HG03575 (cell line): Measurements from ENCODE around the gene P4HB.

Experiments
- ATAC-seq: cut with Tn5 transposase; IDR thresholded peaks from one replicate; pipeline ENCODE4 v1.9.1; 2021; ENCODE audit not compliant: unreplicated experiment, insufficient number of reproducible peaks, low FRiP score; ENCODE audit errors: extremely low read depth

The P4HB gene

DNA sequence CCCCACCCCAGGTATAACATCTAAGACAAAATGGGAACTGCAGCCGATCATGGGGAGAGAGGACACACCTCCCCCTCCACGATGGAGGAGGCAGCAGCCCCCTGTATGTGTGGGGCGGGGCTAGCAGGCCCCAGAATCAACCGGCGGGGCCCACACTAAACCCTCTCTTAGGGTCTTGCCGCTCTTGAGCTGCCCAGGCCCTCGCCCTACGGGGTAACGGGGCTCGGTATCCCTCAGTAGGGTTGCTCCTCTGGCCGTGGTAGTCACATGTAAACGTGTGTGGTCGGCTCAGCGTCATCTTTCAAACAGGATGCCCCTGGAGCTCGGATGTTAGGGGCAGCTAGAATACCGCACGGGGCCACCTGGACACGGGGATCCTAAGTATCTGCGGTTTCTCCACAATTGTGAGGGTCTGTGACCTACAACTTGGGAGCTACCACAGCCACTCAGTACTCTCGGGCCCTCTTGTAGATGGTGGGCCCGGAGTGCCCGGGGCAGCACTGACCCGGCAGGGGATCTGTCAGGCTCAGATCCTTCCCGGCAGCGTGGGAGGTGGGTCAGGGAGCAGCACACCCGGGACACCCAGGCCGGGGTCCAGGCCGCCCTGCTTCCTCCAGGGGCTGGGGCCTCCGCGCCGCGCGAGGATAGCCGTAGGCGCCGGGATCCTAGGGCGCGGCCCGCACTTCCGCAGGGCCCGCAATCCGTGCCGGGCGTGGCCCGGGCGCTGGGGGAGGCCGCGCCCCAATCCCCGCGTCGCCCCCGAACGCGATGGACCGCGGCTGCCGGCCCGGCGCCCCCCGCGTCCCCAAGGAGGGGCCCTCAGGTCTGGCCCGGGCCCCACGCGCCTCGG, 10.0 kb upstream of the P4HB start:
- ATAC-seq = no peak

DNA sequence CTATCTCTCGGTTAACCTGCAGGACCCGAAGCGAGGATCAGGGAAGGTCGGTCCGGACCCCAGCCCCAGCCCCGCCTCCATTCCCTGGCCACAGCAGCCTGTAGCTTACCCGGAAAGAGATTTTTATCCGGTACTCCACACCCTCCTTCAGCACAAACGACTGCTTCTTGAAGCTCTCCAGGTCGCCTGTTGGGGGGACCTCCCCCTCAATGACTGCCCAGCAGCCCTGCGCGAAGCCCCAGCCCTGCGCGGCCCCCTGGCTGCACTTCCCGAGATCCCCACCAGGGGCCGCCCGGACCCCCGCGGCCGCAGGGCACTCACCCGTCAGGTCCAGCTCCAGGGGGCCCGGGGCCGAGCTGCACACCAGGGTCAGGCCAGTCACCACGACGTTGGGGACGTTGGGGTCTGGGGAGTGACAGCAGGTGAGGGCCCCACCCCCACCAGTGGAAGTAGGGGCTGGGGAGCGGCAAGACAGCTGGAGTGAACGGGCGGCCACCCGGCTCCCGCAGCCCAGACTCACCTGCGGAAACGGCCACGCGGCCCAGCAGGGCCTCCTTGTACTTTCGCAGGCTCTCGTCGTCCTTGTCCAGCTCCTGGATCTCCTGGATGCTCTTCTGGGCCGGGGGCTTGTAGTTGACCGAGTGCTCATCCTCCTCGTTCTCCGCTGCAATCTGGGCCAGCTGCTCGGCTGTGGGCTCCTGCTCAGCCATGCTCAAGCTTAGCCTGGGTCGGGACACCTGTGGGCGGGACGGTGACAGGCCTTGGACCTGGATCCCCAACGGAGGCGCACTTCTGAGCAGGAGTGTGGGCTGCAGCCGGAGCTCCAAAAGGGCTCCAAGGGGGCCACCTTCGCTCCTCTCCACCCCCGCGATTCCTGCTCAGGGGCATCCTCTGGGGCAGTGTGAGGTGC, 9.1 kb upstream of the P4HB start:
- no peak for ATAC-seq

DNA sequence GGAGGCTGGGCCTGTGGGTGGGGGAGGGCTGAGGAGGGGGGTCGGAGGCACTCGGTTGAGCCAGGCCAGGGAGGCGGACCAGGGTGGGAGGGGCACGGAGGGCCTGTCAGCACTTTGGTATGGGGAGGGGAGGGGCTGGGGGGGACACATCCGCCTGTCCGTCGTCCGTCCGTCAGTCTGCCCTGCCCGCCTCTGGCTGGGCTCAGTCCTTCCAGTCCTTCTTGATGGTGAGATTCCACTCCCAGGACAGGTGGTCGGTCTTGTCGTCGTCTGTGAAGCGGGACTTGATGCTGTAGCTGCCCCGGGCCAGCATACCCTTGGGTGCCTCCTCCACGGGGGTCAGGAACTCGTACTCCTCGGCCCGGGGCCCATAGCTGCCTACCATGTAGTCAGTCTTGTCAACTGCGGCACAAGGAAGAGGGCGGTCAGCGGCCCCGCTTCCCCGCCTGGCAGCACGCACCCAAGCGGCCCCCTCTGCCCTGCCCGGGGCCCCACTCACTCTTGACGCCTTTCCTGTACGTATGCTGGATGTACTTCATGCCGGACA, 8.4 kb upstream of the P4HB start:
- no peak for ATAC-seq

DNA sequence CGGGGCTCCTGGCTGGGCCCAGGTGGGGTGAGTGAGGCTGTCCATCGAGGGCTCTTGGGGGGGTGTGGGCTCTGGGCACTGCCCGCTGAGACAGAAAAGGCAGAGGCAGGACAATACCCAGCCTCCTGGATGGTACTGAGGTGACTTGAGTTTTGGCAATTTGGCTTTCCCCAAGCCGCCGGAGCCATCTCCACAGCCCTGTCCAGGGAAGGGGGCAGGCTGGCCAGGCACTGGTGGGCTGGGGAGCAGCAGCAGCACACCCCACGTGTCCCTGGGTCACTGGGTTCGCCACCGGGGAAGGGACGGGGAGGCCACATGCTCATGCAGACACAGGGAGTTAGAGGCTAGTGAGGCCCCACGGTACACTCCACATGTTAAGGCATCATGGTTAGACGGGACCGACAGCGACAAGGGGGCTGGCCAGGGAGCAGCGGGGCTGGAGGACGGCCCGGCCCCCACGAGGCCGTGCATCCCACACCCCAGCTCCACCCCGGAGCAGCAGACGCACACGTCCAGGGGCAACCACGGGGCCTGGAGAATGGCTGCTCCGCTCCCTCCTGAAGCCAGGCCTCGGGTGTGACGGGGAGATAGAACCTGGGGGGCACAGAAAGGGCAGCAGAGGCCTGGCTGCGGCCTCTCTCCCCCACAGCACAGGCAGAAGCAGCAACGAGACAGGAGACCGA, 7.8 kb upstream of the P4HB start:
- ATAC-seq = no peak

DNA sequence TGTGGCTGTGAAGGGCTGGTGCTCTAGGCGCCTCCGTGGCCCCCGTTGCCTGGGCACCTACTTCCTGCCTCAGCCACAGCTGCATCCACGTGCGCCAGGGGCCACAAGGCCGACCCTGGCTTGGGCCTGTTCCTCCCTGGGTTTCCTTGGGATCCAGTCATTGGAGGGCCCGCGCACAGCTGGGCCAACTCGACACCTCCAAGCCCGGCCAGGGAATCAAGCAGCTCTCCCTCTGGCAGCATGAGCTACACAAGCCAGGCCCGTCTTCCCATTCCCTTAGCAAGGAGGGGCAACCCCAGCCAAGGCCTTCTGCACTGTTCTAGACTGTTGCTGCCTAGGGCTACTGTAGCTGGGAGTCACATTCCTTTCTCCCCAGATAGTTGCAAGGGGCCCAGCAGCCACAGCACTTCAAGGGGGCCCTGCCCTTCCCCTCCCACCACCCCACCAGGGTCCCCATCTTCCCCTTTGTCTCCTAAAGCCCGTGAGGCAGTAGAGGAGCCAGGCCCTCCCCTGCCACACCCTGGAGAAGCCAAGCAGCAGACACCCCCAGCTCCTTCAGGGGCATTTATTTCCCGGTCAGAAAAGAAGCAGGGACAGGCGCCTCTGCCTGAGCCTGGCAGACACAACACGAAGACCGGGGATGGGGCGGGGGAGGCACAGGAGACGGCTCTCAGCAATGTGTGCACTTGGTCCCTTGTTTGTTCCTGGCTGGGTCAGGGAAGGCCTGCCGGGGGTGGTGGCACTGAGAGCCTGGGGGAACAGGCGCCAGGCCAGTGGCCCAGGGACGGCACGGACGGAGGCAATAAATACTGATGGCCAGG, 7.0 kb upstream of the P4HB start:
- no peak for ATAC-seq

DNA sequence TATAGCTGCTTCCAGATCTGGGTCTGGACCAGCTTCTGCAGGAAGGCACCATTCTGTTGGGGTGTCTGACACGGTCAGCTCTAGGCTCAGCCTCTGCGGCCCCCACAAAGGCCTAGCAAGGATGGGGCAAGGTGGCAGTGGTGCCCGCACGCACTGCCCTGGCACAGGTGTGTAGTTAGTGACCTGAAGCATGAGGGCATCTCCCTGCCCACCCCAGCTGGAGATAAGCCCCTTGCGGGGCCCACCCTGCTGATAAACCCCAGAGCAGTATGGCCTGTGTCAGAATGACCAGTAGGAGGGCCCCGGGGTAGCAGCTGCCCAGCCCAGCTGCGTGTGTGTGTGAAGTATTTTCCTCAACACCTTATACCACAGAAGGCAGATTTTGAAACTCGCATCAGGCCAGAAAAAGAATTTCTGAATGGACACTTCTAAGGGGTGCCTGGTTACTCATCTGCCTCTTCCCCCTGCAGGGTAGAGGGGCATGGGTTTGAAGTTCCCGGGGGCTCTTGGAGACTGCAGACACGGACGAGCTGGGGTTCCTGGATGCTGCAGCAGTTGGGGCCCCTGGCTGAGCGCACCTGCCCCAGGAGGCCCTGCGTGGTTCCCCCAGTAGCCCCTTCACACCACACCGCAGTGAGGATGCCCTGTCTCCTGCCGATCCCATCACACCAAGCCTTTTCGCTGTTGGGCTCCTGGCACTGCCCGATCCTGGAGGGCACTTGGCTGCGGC, 6.3 kb upstream of the P4HB start:
- ATAC-seq = no peak

DNA sequence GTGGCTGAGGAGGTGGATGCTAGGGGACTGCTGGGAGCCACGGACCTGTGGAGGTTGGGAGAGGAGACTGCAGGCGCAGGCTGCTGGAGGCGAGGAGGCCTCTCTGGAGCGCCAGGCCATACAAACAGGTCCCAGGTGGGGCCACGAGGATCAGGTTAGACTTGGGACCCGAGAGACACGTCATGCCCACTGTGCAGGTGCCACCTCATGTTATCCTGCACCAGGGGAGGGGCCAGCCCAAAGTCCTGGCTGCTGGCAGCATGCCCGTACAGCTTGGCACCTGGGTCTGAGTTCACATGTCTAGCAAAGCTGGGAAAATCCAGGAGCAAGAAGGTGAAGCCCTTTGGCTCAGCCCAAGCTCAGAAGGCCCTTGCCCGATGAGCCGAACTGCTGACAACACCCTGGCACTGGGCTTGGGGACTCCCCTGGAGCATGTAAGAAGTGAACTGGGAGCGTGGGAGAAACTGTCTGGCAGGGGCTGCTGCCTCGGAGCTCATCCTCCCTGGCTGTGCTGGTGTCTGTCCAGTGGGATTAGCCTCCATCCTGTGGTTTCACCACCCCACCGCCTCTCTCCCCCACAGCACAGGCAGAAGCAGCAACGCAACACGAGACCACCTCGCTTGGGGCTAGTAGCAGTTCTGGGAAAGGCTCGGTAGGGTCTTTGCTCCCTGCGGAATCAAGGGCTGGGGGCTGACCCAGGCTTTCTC, 5.6 kb upstream of the P4HB start:
- no peak for ATAC-seq

DNA sequence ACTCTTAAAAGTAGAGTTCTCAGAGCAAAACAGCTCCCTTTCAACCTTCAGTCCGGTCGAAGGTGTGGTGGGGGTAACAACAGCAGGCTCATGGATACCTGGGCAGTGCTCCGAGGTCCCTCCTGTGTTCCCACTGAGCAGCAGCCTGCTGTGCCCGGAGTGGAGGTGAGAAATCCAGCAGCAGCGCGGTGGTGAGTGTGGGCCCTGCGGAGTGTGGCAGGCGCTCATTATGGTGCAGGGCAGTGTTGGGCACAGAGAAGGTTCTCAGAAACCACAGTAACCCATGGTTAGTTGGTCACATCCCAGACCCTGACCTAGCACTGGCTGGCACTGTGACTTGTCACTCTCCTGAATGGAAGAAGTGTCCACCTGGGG, 5.0 kb upstream of the P4HB start:
- no peak for ATAC-seq

DNA sequence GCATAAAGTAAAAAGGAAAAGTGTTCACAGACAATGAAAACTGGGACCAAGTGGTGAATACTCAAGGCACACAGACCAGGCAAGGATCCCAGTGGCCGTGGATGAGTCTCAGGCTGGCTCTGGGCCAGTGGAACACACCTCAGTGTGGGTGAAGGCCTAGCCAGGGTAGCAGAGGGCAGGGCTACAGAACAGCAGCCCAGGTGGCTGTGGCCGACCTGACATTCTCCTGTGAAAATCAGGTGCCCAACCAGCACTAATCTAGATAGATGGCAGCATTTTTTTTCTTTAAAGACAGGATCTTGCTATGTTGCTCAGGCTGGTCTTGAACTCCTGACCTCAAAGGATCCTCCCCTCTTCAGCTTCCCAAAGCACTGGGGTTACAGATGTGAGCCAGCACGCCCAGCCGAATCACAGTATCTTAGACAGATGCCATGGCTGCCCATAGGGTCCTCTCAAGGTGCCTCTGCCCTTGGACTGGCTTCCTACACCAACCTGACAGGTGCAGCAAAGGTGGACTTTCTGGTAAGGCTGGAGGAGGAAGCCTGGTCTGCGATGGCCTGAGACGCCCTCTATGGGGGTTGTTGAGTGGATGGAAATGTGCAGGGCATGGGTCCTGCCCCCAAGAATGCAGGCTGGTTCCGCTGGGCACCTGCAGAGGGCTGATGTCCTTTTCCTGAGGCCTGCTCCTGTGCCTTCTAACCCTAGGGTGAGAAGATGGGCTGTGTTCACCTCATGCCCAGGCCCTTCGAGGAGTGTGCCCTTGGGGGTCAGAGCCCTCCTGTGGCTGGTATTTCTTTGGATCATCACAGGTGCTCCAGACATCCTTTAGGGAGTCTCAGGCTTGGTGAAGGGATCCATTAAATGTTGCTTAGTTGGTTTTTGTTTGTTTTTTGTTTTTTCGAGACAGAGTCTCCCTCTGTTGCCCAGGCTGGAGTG, 3.8 kb upstream of the P4HB start:
- ATAC-seq = no peak

DNA sequence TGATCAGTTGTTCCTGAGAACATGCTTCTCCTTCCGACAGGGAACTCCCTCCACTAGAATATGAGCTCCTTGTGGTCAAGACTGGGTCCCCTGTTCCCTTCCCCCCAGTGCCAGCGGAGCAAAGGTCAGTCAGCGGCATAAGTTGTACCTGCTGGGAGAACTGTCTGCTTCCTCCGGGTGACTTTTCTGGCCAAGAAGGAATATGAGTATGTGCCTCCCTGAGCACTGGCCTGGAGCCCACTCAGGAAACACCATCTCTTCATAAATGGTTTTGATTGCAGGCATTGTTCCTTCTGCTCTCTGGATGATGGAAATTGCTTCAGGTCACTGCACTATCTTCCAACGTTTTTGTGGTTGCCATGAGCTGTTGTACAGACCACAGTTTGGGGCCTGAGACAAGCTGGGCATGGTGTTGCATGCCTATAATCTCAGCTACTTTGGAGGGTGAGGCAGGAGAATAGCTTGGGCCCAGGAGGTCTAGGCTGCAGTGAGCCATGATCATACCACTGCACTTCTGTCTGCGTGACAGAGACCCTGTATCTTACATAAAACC, 2.9 kb upstream of the P4HB start:
- ATAC-seq = no peak

DNA sequence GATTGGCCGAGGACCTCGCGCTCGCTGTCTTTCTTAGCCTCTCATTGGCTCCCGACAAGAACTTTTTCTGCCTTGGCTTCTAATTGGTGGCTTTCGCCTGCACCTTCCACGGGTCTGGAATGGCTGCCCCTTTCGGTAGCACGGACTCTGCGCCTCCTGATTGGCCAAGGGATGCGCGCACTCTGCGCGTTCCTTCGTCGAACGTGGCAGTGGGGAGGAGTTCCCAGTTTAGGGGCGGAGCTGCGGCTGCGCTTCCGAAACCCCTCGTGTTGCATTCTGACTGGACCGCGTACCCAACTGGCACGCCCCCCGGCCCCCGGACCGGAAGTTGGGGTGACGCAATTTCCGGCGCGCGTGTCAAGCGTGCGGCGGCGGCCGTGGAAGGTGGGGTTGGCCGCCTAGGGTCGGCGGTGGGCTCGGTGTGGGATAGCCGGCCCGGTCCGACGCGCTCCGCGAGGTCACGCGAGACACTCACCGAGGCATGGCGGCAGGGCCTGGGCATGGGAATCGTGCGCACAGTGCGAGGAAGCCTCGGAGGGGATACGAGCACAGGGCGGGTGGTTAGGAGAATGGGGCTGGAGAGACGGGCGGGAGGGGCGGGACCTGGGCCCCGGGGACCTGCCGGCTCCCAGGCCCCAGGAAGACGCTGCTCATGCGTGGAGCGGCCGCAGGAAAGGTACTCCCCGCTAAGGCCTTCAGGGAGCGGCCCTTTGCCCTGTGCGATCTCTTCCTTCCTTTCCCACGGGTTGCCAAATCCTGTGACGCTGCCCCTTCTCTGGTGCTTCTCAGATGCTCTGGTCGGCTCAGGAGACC, 627 bp upstream of the P4HB start:
- peak; percentile 44 for ATAC-seq

DNA sequence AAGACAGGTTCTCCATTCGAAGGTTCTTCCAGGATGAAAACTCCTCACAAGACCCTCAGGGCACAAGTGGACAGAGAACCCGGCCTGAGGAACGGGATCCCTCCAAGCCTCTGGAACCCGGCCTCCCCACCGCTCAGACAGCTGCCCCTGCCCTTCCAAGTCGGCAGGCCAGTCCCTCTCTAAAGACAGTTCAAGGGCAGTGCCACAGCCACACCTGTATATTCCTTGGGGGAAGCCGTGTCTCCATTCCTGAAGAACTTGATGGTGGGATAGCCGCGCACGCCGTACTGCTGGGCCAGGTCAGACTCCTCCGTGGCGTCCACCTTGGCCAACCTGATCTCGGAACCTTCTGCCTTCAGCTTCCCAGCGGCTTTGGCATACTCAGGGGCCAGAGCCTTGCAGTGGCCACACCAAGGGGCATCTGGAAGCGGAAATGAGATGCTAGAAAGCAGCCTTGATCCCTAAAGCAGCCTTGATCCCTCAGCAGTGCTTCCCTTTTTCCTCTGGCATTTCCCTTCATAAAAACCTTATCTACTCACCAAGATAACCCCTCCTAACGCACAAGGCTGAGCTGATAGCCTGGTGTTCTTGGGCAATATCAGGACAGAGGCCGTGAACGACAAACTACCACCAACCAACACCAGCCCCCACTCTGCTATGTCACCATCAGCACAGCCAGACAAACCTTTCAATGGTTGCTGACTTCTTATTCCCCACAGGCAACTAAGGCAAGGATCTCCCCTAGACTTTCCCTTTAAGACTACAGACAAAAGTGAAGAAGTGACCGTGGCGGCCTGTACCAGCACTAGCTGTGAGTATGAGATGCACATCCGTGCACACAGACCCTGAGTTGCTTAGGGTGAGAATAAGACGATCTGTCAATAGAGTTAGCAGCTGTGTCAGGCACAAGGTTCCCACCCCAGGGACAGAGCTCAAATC, 1.1 kb downstream of the P4HB start:
- no peak for ATAC-seq

DNA sequence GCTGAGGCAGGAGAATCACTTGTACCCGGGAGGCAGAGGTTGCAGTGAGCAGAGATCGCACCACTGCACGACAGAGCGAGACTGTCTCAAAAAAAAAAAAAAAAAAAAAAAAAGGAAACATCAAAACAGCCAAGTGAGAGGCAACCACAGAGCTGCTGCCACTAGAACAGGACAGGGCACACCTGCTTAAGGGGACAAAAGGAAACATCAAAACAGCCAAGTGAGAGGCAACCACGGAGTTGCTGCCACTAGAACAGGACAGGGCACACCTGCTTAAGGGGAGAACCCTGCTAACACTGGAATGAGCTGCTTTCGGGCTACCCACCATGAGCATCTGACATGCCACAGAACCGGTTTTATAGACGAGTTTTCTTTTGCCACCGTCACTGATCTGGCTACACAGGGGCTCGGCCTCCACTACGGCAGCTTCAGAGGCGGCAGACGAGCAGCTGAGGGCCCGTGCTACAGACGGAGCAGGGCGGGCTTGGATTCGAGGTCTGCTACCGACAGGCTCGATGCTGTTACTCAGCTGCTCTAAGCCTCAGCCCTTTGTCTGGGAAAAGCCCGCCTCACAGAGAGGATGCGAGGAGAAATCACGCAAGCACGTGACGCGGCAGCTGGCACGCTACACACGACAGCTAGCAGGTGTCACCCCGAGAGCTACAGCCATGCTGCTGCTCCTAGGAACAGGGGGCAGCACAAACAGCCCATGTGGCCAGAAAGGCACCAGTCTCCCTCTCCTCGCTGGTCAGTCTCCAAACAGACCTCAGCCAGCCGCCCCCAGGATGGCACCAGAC, 2.0 kb downstream of the P4HB start:
- no peak for ATAC-seq
